Inflammatory macrophage (primary cell): ENCODE data around the gene WFDC11.
A peak's percentile ranks its signal among the peaks of the same experiment; 100 is the strongest.

Experiments
- DNase-seq, 2 donors: peaks; one replicate each; pipeline ENCODE4 v3.0.0-alpha.2; 2020 to 2022

Gene WFDC11

DNA sequence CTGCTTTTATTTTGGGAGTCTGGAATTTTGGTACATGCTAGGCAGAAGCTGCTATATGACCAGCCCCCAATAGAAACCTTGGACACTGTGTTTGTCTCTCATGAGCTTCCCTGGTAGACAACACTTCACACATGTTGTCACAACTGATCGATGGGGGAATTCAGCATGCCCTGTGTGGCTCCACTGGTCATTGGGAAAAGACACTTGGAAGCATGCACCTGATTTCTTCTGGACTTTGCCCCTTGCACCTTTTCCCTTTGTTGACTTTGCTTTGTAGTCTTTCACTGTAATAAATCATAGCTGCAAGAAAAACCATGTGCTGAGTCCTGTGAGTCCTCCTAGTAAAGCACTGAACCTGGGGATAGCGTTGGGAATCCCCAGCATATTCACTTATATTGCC lies 48.4 kb downstream of the WFDC11 start:
- no peak for DNase-seq

DNA sequence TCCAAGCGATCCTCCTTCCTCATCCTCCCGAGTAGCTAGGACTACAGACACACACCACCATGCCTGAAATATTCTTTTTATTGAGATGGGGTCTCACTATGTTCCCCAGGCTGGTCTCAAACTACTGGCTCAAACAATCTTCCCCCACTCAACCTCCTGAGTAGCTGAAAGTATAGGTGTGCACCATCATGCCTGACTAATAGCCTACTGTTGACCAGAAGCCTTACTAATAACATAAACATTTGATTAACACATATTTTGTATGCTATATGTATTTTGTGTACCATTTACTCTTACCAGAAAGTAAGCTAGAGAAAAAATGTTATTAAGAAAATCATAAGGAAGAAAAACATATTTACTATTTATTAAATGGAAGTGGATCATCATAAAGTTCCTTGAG lies 52.4 kb downstream of the WFDC11 start:
- DNase-seq, result no peak

DNA sequence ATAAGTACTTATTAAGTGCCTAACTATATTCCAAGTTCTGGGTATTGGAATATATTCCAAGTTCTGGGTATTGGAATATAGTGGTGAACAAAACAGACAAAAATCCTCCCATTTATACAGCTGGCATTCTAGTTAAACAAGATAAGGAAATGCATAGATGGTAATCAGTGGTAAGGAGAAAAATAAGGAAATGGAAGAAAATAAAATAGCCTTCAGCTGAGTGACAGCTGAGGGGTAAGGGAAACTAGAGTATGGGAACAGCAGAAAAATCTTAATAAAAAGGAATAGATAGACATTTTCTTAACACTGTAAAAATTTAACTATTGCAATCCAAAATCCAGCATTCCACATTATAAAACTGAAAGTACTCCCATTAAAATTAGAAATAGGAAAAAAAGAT lies 57.7 kb downstream of the WFDC11 start:
- DNase-seq, result peak in 1 of 2 donors; percentile 10

DNA sequence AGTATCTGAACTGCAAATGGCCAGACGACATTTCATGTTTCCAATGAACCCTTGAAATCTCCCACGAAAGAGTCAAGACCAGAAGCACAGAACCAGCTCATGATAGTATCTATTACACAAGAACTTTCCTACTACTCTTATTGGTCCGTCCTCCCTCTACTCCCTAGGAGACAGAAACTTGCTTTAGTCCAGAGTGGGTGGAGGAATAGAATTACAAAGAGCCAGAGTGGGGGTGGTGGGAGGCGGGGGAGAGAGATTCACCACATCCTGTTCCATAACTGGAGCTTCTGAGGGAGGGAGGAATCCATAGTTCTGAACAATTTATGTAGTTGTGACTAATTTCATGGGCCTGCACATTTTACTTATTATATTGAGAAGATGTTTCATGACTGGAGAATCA lies 59.0 kb downstream of the WFDC11 start:
- peak; percentile 77 to 80 for DNase-seq

DNA sequence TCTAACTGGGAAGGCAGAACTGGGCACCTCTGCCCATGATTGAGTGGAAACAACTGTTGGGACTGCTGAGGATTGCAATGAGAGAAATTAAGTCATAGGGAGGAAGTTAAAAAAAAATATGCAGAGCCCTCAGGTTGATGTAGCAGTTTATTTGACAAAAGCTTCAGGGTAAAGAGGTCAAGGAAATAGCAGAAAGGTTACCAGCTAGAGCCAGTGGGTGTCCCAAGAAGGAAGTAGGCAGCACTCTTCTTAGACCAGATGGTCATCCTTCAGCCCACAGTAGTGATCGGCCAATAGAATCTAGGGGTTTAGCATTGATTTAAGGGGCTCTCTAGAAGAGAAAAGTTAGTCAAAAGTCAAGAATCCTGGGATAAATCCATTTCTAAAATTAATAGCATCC lies 62.2 kb downstream of the WFDC11 start:
- DNase-seq, result peak; percentile 35 to 45
